ENCODE measurements around the gene CEP89.
"Not testable (repeated sequence)": the region's sequence is repeated elsewhere in the genome, so short reads cannot be mapped to it uniquely, and the experiment has no call there.

Gene CEP89

GRCh38 chr19:32945260-32945659, 26.5 kb downstream of the CEP89 start:
- DNase-seq, result peak; percentile 45

GRCh38 chr19:32941273-32941672, 30.5 kb downstream of the CEP89 start:
- DNase-seq, result not testable (repeated sequence)

DNA sequence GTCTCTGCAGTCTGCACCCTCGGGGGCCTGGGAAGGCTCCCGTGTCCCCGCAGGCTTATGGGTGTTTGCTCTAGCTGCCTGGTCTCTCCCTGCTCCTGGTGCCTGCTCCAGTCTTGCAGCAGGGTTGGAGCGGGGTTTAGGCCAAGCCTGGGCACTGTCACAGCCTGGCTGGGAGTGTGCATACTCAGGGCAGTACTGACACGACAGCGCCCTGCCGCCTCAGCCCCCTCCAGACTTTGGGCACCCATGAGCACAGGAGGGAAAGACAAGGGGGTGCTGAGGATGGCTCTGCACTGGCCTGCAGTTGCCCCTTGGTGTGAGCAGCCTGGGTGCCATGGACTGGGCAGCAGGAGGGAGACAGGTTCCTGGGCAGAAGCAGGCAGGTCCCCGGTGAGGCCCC, 35.7 kb downstream of the CEP89 start:
- no peak for DNase-seq

DNA sequence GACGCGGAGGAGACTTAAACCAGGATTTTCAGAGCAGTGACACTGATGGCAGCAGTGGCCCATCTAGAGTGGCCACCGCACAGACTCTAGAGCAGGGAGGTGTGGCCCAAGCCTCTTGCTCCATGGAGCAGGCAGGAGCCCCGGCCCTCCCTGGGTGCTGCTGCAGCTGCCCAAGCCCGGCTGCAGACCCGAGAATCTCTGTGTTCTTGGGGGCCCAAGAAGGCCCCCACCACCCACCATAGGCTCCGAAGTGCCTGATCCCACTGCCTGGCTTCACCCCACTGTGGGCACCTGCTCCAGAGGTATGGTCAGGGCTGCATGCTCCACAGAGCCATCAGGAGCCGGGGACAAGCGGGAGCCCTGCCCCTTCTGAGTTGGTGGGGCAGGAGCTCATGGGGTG, 36.1 kb downstream of the CEP89 start:
- no peak for DNase-seq

- no peak for DNase-seq
Observed at GRCh38 chr19:32933571-32933970, 38.2 kb downstream of the CEP89 start.

DNA sequence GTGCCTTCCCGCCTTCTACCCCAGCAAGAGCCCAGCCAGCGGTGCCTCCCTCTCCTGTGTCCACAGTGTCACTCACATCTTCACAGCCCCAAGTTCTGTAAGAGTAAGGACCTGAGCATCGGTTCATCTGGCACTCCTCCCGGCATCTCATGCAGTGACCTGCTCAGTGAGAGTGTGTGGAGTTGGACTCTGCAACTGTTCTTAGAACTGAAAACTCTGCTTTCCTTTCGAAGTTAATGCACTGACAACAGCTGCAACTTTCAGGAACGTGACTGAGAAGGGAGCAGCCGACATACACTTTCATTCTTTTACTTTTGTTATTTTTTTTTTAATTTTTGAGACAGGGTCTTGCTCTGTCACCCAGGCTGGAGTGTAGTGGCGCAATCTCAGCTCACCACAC, 41.2 kb downstream of the CEP89 start:
- no peak for DNase-seq

GRCh38 chr19:32928806-32929205, 43.0 kb downstream of the CEP89 start:
- no peak for DNase-seq

- DNase-seq, result no peak
Observed at GRCh38 chr19:32924200-32924599, 47.6 kb downstream of the CEP89 start.

DNA sequence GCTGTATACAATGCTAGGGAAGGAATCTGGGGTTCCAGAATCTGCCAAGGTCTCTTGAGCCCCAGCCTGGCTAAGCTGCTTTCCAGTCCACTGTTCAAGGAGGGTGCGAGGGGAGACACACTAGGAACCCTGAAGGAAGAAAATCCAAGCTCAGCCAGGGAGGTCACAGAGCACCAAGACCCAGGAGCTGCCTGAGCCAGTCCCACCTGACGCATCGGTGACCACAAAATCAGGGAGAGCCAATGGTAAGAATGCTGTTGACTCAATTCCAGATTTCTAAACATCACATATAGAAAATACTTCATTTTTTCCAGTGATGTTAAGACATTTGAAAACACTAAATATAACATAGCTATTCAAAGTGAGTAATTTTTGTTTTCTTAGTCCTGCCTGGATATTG, 50.1 kb downstream of the CEP89 start:
- DNase-seq, result no peak

DNA sequence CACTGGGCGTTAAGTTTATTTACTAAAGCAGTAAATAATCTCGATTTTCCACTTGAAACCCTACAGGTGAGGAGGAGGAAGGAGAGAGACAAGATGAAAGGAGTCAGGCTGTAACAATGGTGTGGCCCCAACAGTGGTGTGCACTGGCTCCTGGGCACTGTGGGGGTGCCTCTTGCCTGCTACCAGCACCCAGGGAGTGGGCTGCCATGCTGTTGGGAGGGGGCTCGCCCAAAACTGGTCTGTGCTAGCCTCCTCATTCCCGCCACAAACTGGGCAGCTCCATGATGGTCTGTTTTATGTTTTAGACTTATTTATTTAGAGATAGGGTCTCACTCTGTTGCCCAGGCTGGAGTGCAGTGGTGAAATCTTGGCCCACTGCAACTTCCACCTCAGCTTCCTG, 52.4 kb downstream of the CEP89 start:
- DNase-seq, result no peak

- DNase-seq, result no peak
Observed at GRCh38 chr19:32917616-32917996, 54.2 kb downstream of the CEP89 start.

DNA sequence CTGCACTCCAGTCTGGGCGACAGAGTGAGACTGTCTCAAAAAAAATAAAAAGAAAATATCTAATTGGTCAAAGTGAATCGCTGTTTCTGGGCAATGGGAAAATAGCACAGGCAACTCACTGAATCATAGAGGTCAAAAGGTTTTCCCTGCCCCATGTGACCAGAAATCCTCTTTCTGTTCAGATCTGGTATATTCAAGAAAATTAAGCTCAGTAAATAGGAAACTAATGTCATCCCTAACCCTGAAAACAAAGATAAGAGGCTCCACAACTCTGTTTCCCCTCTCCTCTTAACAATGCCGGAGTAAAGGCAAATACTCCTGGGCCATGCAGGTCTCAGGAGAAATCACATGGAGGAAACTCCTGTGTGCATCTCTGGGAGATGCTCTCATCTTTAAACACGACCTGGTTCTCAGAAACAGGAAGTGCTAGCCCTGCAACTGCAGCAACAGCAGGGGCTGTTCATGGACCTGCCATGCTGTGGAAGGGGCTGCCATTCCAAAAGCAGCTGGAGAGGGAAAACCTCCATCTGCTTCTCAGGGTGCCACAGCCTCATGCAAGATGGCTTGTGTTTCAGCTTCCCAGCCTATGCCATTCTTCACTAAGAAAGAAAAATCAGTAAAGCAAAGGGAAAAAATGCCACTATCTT, 54.7 kb downstream of the CEP89 start:
- no peak for DNase-seq

GRCh38 chr19:32914879-32915660, 56.7 kb downstream of the CEP89 start:
- DNase-seq, result no peak

DNA sequence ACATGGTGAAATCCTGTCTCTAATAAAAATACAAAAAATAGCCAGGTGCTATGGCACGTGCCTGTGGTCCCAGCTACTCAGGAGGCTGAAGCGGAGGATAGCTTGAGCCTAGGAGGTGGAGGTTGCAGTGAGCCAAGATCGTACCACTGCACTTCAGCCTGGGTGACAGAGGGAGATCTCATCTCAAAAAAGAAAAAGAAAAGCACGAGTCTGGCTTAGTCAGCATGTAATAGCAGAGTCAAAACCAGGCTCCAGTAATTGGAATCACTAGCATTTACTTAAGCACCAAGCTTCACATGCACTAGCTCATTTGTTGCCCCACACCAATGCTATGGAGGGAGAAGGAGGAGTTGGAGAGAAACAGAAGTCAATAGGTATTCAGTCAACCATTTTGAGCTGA, 60.3 kb downstream of the CEP89 start:
- DNase-seq, result no peak

DNA sequence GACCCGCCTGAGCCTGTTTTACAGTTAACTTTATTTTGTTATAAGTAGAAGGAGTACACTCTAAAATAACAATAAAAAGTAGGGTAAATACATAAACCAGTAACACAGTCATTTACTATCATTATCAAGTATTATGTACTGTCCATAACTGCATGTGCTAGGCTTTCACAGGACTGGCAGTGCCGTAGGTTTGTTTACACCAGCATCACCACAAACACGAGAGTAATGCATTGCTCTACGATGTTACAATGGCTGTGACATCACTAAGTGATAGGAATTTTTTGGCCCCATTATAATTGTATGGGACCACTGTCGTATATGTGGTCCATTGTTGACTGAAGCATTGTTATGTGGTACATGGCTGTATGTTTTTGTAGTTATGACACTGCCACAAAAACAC, 60.9 kb downstream of the CEP89 start:
- DNase-seq, result no peak

GRCh38 chr19:32910094-32910493, 61.7 kb downstream of the CEP89 start:
- no peak for DNase-seq

DNA sequence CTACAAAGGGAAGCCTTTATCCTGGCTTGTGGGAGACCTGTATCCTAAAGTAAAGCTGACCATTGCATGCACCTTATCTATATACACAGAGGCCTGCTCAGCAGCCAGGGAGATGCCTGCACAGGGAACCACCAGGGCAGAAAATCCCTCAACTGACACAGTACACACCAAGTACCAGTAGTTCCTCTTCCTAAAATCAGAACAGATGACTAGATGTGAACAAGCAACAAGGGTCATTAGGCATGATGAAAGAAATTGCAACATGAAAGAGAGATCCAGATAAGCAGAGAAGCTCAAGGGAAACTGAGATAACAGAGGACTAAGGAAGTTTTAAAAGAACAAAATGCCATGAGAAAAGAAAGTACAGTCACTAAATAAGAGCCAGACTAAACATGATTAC, 62.5 kb downstream of the CEP89 start:
- no peak for DNase-seq

- DNase-seq, result no peak
Observed at GRCh38 chr19:32908641-32909190, 63.0 kb downstream of the CEP89 start.

GRCh38 chr19:32902448-32902847, 69.3 kb downstream of the CEP89 start:
- no peak for DNase-seq

DNA sequence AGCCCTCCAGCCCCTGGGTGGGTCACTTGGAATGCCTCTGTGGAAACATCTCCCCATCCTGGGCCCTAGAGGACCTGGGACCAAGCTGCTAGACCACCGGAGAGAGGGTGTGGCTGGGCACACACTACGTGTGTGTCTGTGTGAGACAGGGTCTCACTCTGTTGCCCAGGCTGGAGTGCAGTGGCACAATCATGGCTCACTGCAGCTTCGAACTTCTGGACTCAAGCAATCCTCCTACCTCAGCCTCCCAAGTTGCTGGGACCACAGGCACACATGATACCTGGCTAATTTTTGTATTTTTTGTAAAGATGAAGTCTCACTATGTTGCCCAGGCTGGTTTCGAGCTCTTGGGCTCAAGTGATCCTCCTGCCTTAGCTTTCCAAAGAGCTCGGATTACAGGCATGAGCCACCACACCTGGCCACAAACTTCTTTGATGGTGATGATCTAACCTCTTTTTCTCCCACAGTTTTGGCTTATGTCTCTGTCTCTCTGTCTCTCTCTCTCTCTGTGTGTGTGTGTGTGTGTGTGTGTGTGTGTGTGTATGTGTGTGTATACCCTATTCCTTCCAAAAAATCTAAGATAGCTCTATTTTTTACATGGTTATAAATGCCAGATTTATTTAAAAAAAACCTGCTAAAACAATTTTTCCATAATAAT, 70.1 kb downstream of the CEP89 start:
- DNase-seq, result no peak

- no peak for DNase-seq
Observed at GRCh38 chr19:32896516-32897214, 75.1 kb downstream of the CEP89 start.

- DNase-seq, result no peak
Observed at GRCh38 chr19:32895384-32895783, 76.4 kb downstream of the CEP89 start.

GRCh38 chr19:32891609-32892008, 80.1 kb downstream of the CEP89 start:
- DNase-seq, result no peak

Measured in NCI-H2107 (cell line).